Parathyroid adenoma (tissue), 2 donors: Measurements from ENCODE around the gene ENAH.

Source experiments
- H2AFZ ChIP-seq: fragments of 300-600 bp; sonication (generic); one replicate; pipeline ENCODE4 v1.7.0; 2017; ENCODE audit warnings: antibody characterized with exemption, mild to moderate bottlenecking
- H3K27ac ChIP-seq: fragments of 300-600 bp; sonication (generic); one replicate; pipeline ENCODE4 v1.7.0; 2017
- H3K27me3 ChIP-seq: fragments of 300-600 bp; sonication (generic); one replicate; pipeline ENCODE4 v1.7.0; 2017; ENCODE audit warnings: low read length; ENCODE audit not compliant: control insufficient read depth, insufficient read depth
- H3K36me3 ChIP-seq: fragments of 300-600 bp; sonication (generic); one replicate; pipeline ENCODE4 v1.7.0; 2017; ENCODE audit warnings: low read length; ENCODE audit not compliant: control insufficient read depth, insufficient read depth
- H3K4me1 ChIP-seq: fragments of 300-600 bp; sonication (generic); one replicate; pipeline ENCODE4 v1.7.0; 2017; ENCODE audit warnings: control low read depth
- H3K4me2 ChIP-seq: fragments of 300-600 bp; sonication (generic); one replicate; pipeline ENCODE4 v1.7.0; 2017; ENCODE audit warnings: low read length
- H3K4me3 ChIP-seq: fragments of 300-600 bp; sonication (generic); one replicate; pipeline ENCODE4 v1.7.0; 2017; ENCODE audit warnings: low read depth, low read length
- H3K79me2 ChIP-seq: fragments of 300-600 bp; sonication (generic); one replicate; pipeline ENCODE4 v1.7.0; 2017; ENCODE audit warnings: control low read depth
- H3K9ac ChIP-seq: fragments of 300-600 bp; sonication (generic); one replicate; pipeline ENCODE4 v1.7.0; 2017; ENCODE audit warnings: mild to moderate bottlenecking
- H3K9me3 ChIP-seq: fragments of 300-600 bp; sonication (generic); one replicate; pipeline ENCODE4 v1.7.0; 2017; ENCODE audit warnings: low read length; ENCODE audit not compliant: control insufficient read depth
- TF ChIP-seq, protein P1 (sequence below): fragments of 300-600 bp; sonication (generic); IDR thresholded peaks from one replicate; pipeline ENCODE4 v1.7.0; 2017; ENCODE audit warnings: antibody characterized with exemption, mild to moderate bottlenecking
- donor health status: primary hyperparathyroidism.

Gene ENAH

DNA sequence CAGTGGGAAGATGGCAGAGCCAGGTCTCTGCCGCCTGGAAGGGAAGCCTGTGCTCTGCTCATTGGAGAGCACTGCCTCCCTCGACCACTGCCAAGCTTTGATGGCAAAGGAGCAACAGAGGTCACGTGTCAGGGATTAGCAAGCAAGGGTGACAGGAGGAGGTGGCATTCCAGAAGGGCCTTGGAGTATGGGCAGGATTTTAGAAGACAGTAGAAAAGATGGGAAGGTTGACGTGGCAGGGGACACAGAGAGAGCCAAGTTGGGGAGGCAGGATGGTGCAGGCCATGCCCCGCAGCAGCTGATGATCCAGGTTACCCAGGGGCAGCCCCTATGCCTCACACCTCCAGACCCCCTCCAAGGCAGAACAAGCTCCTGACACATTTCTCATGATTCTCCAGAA is 203.1 kb downstream of the ENAH start:
- no peak overlapping the region for H3K4me2 ChIP-seq
- no peak overlapping the region for H3K4me3 ChIP-seq
- no peak overlapping the region for H2AFZ ChIP-seq
- H3K36me3 ChIP-seq: no peaks in the 10 kb centered on the region
- H3K4me1 ChIP-seq: no peaks in the 10 kb centered on the region
- no peaks in the 10 kb centered on the region for H3K79me2 ChIP-seq
- H3K27me3 ChIP-seq: no peaks in the 10 kb centered on the region
- no peak overlapping the region for H3K9ac ChIP-seq
- H3K27ac ChIP-seq: no peak overlapping the region
- no peaks in the 10 kb centered on the region for H3K9me3 ChIP-seq
- TF ChIP-seq, protein P1, sequence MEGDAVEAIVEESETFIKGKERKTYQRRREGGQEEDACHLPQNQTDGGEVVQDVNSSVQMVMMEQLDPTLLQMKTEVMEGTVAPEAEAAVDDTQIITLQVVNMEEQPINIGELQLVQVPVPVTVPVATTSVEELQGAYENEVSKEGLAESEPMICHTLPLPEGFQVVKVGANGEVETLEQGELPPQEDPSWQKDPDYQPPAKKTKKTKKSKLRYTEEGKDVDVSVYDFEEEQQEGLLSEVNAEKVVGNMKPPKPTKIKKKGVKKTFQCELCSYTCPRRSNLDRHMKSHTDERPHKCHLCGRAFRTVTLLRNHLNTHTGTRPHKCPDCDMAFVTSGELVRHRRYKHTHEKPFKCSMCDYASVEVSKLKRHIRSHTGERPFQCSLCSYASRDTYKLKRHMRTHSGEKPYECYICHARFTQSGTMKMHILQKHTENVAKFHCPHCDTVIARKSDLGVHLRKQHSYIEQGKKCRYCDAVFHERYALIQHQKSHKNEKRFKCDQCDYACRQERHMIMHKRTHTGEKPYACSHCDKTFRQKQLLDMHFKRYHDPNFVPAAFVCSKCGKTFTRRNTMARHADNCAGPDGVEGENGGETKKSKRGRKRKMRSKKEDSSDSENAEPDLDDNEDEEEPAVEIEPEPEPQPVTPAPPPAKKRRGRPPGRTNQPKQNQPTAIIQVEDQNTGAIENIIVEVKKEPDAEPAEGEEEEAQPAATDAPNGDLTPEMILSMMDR: no peak

DNA sequence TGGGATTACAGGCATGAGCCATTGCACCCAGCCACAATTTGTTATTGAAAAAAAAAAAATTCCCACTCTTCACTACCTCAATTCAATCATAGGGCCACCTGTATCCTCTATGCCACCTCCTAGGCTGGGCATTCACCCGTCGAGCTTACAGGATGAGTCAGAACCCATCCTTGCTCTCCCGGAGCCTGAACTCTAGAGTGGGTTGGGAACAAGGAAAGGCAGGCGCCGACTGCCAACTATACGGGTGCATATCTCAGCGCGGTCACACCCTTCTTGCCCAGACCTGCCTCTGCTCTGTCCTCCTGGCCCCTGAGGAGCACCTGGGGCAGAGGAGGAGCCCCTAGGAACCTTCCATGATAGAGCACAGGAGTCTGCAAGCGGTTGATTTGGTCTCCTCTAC is 203.7 kb downstream of the ENAH start:
- Histone ChIP-seq H3K4me1 (no peaks in the 10 kb centered on the region), H3K36me3 (no peaks in the 10 kb centered on the region), H3K79me2 (no peaks in the 10 kb centered on the region), H3K9me3 (no peaks in the 10 kb centered on the region), H3K27me3 (no peaks in the 10 kb centered on the region), H2AFZ (no peak overlapping the region), H3K4me3 (no peak overlapping the region), H3K4me2 (no peak overlapping the region), H3K27ac (no peak overlapping the region), H3K9ac (no peak overlapping the region)
- TF ChIP-seq, protein P1: no peak

DNA sequence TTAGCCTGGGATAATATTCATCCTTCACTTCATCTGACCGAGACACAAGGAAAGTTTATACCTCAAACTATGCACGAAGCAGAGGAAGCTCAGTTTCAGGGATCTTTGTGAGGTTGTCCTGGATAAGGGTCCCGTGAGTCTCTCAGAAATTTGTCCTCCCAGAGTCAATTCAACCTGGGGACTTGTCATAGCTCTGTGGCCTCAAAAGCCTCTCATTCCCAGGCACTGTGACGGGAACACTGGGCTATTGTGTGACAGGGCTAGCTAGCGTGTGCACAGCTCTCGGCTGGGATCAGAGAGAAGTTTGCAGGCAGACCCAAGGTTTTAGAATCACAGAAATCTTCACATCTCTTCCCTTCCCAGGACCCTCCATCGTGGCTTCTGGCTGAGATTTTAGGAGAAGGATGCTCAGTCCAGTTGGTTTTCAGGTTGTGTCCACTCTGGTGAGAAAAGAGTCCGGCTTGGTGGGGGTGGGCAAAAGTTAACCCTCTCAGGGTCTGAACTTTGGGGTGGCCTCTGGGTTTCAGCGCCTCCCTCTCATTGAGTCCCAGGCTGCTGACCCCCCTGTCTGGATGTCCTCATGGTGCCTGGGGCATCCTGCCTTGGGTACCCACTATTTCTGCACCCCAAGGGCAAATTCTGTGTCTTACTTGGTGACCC is 204.6 kb downstream of the ENAH start:
- TF ChIP-seq, protein P1: no peak
- Histone ChIP-seq H3K4me1 (no peaks in the 10 kb centered on the region), H3K4me3 (no peak overlapping the region), H3K9ac (no peak overlapping the region), H3K79me2 (no peaks in the 10 kb centered on the region), H3K27ac (no peak overlapping the region), H3K9me3 (no peaks in the 10 kb centered on the region), H2AFZ (no peak overlapping the region), H3K36me3 (no peaks in the 10 kb centered on the region), H3K4me2 (no peak overlapping the region), H3K27me3 (no peaks in the 10 kb centered on the region)

DNA sequence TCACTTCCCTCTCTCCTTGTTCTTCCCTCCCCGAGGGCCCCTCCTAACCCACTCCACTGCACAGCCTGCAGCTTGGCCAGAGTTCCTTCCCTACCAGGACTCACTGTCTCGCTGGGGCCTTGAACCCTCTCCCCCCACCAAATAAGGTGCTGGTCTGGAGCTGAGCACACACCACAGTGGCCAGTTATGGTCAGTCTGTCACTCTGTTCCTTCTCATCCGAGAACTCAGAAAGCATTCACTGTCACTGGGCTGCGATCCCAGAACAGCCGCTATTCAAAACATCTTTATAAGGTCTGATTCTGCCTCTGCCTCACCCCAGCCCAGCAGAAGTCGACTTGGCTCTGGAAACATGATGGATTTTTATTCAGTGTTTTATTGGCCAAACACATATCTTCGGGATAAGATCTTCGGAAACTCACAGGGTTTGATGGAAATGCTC is 205.3 kb downstream of the ENAH start:
- Histone ChIP-seq H3K36me3 (no peaks in the 10 kb centered on the region), H3K9ac (no peak overlapping the region), H3K27me3 (no peaks in the 10 kb centered on the region), H3K9me3 (no peaks in the 10 kb centered on the region), H3K4me1 (no peaks in the 10 kb centered on the region), H3K4me3 (no peak overlapping the region), H3K79me2 (no peaks in the 10 kb centered on the region), H2AFZ (no peak overlapping the region), H3K4me2 (no peak overlapping the region), H3K27ac (no peak overlapping the region)
- TF ChIP-seq, protein P1: no peak

DNA sequence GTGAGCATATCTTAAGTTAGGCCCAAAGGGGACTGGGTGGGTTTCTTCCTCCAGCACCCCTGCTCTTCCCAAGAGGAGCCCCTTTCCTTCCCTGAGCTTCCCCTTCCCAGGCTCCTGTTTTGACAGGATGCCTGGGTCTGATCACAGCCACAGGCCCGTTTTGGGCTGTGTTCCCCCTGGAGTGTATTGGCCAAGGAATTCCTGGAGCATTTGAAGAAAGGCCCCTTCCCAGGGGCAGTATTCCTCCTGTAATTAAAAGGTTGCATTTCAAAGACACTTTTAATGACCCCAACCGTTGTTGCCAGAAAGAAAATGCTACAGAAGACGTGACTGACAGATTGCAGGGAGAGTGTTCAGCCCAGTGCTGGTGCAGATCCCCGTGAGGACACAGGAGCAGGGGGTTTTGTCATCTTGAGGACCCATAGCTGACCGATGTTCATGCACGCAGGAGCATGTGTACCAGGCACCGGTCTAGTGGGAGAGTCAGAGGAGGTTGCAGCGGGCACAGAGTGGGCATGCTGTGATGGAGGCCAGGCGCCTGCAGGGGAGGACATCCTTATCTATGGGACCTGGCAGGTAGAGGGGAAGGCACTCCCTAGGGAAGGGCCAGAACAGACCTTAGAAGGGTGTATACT is 205.8 kb downstream of the ENAH start:
- H3K79me2 ChIP-seq: no peaks in the 10 kb centered on the region
- H3K27ac ChIP-seq: no peak overlapping the region
- H3K4me3 ChIP-seq: no peak overlapping the region
- H2AFZ ChIP-seq: no peak overlapping the region
- no peak overlapping the region for H3K9ac ChIP-seq
- H3K4me1 ChIP-seq: no peaks in the 10 kb centered on the region
- no peaks in the 10 kb centered on the region for H3K9me3 ChIP-seq
- no peaks in the 10 kb centered on the region for H3K27me3 ChIP-seq
- H3K4me2 ChIP-seq: no peak overlapping the region
- no peaks in the 10 kb centered on the region for H3K36me3 ChIP-seq
- TF ChIP-seq, protein P1: no peak
